GM19324 (cell line): ENCODE measurements around the gene TENM3.
"Not testable (repeated sequence)": the region's sequence is repeated elsewhere in the genome, so short reads cannot be mapped to it uniquely, and the experiment has no call there.

Source experiments
- ATAC-seq: cut with Tn5 transposase; IDR thresholded peaks from one replicate; pipeline ENCODE4 v1.9.1; 2021; ENCODE audit warnings: mild to moderate bottlenecking, moderate library complexity; ENCODE audit not compliant: unreplicated experiment, low FRiP score

TENM3 gene

DNA sequence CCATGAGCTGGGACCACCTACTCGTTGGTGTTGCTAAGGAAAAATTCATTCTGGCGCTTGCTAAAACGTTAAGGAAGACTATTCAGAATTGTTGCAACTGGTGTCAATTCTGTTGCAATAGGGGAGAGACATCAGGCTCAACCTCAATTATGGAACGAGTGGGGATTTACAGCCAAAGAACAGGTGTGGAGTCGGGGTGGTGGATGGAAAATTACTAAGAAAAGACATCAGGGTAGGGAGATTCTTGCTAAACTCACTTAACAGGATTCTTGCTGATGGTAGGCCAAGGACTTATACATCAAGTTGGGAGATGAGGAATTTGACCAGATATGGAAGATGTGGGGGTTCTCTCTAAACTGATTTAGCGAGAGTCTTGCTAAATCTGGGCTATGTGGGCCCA lies 139.7 kb downstream of the TENM3 start:
- ATAC-seq, result no peak

DNA sequence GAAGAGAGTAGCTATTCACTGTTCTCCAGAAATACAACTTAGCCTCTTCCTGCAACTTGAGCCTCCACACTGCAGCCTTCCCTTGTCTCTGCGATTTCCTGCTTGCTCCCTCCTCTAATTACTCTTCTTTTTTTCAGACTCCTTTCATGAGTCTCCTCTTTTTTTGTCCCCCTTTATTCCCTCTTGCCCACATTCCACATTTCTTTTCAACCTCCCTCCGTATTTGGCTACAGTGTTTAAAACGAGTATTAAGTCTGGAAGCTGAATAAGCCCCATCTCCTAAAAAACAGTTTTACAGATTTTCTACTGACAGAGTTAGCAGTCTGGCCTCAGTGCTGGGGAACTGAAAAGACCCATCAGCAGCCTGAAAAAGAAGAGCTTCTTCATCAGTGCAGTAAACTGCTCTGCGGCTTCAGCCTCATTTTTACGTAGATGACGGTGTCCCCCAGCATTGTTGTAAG lies 141.5 kb downstream of the TENM3 start:
- no peak for ATAC-seq

DNA sequence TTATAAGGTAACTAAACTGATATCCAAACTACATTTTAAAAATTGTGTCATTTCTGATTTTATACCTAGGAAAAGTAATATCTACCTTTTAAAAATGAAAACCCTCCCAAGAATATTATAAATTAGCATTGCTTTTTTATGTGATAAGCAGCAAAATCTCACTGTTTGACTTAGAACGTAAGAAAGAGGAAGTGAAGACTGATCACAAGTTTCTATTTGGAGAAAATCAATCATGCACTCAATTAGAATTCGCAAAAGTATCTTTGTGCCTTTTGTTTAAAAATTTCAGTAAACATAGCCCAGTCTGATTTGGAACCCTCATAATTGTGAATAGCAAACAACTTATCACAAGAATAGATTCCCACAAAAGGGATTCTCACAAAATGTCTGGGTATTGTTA lies 142.7 kb downstream of the TENM3 start:
- ATAC-seq, result no peak

DNA sequence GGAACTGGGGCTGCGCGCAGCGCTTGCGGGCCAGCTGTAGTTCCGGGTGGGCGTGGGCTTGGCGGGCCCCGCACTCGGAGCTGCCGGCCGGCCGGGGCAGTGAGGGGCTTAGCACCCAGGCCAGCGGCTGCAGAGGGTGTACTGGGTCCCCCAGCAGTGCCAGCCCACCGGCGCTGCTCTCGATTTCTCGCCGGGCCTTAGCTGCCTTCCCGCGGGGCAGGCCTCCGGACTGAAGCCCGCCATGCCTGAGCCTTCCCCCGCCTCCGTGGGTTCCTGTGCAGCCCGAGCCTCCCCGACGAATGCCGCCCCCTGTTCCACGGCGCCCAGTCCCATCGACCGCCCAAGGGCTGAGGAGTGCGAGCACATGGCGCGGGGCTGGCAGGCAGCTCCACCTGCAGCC lies 143.4 kb downstream of the TENM3 start:
- ATAC-seq, result not testable (repeated sequence)

DNA sequence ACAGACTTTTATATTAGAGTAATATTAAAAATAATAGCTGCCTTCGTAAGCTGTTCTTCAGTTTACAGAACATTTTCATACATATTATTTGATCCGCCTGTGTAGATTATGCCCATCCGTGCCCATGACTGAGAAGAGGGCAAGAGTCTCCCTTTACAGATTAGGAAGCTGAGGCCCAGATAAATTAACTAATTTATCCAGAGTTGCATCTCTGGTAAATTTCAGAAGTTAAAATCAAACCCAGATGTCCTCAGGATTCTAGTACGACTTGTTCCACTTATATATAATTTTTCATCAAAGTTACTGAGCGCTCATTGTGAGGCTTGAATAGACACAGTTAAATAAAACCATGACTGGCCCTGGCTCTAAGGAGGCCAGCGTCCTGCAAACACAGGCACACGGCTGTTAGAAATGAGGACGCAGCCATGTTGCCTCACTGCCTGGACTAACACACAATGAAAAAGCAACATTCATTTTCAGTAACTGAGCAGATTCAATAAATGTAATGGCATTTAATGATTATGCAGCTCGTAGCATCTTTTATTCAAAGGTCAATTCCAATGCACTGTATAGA lies 148.0 kb downstream of the TENM3 start:
- no peak for ATAC-seq

DNA sequence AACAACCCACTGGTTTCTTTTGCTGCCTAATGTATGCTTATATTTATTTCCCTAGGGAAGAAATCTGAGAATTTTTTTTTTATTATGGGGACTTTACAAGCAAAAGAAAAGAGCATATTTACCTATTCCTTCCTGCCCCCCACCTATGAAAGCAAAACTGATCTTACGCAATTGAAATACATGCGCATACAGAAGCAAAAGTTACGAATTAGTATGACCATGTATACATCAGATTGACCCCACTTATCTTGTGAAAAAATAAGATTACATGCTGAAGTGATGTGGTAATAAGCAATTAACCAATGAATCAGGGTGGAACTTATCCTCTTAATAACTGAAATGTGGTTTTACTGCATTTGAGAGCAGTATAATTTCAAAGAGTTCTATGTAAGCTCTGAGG lies 151.0 kb downstream of the TENM3 start:
- ATAC-seq, result no peak

DNA sequence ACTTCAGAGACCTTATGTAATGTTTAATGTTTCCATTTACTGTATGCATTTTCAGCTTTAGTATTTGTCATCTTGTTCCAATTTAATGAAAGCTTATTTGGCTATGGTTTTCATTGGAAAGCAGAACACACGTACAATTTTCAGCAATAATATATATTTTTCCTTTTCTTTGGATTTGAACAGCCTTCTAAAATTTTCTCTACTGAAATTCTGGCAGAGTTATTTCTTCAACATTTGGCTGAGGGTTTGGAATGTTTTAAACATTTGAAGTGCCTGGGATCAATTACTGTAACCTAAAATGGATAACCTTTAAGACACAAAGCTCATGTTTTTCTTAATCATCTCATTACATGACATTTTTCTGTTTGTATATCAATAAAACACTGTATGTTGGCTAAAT lies 156.9 kb downstream of the TENM3 start:
- no peak for ATAC-seq

DNA sequence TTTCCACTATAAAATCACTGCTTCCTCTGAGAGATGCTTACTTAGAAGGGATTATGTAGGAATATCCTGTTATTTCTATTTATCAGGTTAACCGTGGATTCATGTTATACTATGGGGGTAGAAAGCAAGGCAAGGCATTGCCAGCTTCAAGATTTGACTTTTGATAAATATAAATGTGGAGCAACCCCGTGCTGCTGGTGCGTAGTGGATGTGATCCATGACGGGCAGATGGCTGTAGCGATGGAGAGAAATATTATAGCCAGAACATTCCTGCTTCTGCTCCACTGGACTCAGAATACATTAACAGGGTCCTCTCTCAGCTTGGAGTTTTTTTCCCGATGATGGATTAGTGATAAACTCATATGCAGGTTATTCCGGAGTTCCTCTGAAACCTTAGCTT lies 157.6 kb downstream of the TENM3 start:
- ATAC-seq, result no peak

DNA sequence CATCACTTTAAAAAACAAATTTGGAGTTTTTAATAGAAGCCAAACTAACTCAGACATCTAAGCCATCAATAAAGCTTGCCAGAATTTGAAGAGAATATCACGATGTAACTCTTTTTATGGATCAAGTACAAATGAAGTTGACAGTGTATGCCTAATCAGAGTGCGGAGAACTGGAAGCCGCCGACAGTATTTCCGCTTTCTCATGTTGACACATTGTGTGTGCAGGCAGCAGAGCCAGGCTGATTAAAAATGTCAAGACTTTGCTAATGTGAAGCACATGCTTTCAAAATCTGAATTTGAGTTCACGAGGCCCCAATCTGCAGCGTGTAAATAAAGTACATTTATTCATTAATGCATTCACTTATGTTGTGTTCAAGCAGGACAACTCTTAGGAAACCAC lies 161.2 kb downstream of the TENM3 start:
- ATAC-seq, result no peak

DNA sequence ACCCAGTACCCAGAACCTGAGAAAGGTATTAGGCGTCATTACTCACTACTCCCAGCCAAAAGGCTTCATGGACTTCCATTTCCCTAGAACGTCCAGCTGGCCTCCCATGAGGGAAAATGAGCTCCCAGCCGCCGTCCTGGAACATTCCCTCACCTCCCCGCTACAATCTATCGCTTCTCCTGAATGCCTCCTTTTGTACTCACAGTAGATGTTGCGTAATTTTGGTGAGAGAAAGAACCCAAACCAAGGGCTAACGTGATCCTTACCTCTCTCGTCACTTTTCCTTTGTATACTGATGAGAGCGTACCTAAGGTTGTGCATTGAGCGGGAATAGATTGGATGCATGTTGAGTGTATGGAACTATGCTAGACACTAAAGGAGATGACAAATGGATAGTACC lies 161.9 kb downstream of the TENM3 start:
- no peak for ATAC-seq

DNA sequence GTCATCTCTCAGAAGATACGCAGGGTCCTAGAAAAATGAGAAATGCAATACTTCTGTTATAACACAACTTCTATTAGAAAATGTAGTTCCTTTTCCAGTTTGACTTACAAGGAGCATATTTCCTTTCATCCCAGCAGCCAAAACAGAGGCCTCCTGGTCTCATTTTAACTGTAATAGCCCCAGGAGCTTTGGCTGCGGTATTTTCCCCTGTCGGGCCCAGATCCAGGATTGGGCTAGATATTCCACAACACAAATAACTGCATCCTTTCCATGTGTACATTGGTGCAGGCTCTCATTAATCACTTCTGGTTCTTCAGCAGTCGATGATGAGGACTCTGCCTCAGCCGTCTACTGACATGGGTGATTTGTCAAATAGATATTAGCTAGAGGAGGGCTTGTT lies 166.1 kb downstream of the TENM3 start:
- no peak for ATAC-seq

DNA sequence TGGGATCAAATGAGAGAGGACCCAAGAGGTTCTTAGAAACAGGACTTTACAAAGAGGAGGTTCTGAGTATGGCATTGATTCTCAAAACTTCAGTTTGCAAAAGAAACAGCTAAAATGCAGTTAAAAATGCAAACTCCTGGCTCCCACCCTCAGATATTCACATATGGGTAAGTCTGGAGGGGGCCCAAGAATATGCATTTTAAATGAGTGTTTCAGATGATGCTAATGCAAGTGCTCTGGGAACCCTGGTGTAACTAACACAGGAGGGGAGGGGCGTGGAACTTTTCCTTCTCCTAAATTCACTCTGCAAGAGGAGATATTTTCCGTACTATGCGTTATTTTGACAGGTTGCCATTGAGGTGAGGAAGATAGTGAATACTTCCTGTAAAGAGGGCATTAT lies 168.2 kb downstream of the TENM3 start:
- ATAC-seq, result no peak

DNA sequence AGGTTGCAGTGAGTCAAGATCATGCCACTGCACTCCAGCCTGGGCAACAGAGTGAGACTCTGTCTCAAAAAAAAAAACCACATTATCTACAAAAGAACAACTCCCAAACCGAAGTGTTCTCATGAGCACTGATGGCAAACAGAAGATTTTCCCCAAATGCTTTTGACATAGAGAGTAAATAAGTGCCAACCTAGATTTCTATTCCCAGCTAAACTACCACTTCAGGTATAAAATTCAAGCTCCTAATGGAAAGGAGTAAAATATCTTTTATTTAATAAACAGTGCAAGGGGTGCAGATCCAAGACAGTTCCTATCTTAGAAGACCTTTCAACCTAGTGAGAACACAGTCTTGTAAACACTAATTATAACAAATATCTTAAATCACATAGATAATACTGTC lies 170.3 kb downstream of the TENM3 start:
- ATAC-seq, result no peak

DNA sequence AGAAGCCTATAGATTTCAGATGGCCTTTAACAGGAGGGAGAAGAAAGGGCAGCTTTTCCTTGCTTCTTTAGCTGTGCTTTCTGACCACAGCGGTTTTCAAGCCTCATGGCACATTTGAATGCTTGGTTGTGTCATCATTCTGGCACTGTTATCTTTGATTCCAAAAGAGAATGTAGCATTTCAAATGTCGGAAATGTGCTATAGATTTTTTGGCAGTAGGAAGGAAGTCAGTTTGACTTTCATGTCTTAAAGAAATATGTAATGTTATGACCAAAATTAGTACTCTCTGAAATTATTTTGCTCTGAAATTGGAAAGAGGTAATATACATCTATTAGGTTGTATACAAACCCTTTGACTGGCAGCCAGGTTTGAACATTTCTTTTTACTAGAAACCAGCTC lies 171.9 kb downstream of the TENM3 start:
- ATAC-seq, result no peak

DNA sequence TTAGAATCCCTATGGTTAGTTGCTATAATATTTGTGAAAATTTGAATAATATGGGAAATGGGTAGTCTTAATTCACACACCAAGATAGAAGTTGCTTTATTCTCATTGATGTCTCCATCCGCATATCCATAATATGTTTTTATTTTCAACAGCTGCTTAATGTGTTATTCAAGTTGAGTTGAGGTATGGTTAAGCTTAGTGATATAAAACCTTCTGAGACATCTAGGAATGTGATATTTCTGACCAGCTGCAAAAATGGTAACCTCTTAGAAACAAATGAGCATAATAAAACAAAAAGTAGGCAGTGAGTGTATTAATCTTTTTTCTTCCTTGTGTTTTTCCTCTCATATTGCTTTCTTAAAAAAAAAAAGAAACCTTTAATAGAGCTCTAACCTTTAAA lies 172.9 kb downstream of the TENM3 start:
- ATAC-seq, result no peak

DNA sequence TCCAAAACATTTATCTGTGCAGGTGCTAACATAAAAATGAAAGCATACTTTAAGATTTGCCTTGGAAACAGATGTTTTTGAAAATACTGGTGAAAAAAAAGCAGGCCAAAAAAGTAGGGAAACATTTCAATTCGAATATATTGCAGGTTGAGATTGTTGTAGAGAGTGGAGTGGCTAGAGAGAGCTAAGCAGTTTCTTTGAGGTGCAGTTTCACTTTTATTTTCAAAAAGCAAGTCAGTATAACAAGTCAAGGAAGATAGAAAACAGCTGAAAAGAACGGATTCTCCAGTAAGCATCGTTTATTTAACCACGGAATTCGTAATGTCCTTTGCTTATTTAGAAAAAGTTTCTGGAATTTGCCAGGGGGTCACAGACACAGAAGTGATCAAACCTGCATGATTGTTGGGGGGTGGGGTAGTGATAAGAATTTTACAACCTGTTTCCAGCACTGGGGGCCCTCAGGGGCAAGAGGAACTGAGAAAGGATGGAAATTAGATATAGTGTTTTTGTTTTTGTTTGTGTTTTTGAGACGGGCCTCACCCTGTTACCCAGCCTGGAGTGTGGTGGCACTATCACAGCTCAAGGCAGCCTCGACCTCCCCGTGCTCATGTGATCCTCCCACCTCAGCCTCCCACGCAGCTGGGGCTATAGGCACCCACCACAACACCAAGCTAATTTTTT lies 175.0 kb downstream of the TENM3 start:
- no peak for ATAC-seq

DNA sequence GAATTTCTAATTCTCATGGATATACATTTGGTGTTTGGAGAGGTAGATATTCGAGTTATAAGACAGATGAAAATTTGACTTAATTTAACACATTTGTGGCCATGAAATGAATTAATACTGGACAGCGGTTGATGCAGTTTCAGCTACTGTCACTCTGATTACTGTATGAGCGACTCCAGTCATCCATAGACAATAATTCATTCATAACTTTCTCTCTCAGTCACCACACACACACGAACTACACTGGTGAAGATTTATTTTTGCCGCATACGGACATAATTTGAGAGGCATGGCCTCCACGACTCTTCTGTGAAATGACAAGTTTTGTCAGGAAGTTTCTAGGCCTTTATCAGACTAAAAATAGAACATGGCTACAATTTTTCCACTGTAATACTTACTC lies 177.0 kb downstream of the TENM3 start:
- ATAC-seq, result no peak

DNA sequence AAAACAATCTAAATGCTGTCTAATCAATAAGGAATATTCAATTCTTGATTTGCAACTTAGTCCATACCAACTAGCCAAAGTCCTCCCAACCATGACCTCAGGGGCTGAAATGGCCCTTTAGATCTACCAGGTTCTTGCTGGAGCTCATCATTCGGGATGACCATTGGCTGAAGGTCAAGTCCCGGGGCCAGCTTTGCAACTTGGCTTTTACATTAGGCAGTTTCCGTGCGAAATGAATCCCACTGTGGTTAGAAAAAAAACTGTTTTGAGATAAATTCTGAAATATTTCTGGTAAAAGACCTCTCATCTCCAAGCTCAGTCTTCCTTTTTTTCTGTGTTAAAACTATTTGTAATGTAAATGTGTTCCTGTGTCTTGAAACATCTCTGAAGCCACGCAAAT lies 178.6 kb downstream of the TENM3 start:
- no peak for ATAC-seq

DNA sequence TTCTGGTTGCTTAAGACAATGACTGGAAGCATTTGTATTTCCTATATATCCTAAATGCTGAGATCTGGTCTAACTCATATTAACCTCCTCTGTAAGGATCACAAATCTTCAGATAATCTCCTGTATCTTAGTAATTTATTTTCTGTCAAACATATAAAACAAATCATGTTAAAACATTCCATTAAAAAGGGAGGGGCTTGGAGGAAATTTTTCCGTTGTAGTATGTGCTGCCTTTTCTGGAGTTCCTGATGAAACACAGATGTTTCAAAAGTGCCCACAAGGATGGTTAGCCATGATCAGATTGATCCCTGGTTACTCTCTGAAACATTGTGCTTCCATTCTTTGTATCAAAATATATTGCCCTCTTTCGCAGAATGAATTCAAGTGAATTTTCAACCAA lies 182.1 kb downstream of the TENM3 start:
- ATAC-seq, result no peak

DNA sequence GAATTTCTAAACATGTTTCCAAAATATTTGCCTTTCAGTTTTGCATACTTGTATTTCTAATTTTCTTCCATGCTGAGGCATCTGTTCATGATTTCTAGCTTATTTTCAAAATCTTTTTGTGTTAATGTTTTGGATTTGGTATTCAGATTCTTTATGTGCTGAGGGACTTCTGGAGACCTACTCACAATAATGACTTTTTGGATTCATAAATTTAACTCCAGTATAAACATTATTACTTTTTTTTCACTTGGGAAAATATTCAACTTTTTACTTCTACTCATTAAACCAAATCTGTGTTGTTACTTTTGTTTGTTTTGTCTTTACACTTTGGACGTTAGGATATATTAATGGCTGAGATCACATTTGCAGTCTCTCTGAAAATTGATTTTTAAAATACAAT lies 183.7 kb downstream of the TENM3 start:
- ATAC-seq, result no peak

DNA sequence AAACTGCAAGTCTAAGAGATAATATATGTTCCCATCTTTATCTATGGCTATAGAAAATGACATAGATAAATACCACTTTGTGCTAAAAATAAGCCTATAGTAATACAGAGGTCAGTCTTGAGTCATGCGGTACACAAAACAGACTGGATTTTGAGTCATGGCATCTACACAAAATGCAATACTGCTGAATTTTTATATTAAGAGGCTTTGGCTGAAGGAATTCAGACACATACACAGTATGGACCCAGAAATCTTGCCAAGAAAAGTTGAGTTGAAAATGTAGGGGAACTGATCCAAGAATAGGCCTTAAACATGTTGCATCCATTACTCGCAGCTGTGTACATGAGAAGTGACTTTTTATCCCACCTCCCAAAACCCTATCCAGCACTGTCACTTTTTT lies 184.4 kb downstream of the TENM3 start:
- ATAC-seq, result no peak

DNA sequence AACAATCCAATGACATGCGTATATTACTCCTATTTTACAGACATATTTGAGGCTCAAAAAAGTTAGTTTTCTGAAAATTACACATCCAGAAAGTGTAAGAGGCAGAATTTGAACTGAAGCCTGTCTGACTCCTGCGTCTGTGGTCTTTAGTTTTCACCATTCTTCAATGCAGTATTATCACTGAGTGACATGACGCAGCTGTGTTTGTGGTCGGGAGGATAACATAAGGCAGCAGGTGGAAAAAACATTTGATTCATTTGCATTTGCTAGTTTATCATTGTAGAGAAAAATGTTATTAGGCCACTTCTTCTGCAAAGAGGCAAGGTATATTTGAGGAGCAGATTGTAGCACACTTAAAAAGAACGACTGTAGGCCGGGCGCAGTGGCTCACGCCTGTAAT lies 186.7 kb downstream of the TENM3 start:
- ATAC-seq, result no peak

DNA sequence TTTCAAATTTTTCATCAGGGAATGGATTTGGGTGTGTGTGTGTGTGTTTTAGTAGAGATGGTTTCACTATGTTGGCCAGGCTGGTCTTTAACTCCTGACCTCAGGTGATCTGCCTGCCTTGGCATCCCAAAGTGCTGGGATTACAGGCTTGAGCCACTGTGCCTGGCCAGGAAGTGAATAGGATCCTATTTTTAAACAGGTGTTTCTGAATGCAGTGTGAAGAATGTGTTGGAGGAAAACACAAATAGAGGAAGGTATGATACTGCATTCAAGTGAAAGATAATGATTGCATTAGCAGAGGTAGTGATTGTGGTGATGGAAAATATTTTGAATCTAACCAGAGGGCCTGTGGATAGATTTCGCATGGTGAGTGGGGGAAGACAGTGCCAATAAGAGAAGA lies 189.6 kb downstream of the TENM3 start:
- ATAC-seq, result no peak
